Panc1 (cell line): ENCODE measurements around the gene DENND5B.

Source experiments
- CTCF ChIP-seq: fragments of 450-650 bp; IDR thresholded peaks from 2 replicates; pipeline ENCODE4 v1.5.1; 2017; ENCODE audit warnings: mild to moderate bottlenecking
- POLR2AphosphoS5 ChIP-seq: IDR thresholded peaks from 2 replicates; pipeline ENCODE4 v1.6.1; 2012; ENCODE audit warnings: mild to moderate bottlenecking, low read depth, low read length, moderate library complexity
- TCF7L2 ChIP-seq: IDR thresholded peaks from 2 replicates; pipeline ENCODE4 v1.6.1; 2011; ENCODE audit warnings: mild to moderate bottlenecking, low read depth, low read length, inconsistent platforms

- no peak for TF ChIP-seq CTCF
- no peak for TF ChIP-seq POLR2AphosphoS5
- no peak for TF ChIP-seq TCF7L2
Observed at GRCh38 chr12:31627456-31628054, 36.6 kb upstream of the DENND5B start.
